Sciatic nerve (tissue), 2 donors: ENCODE data around the gene TUSC7. TPM values are rescaled to one million over a fixed set of nuclear protein-coding genes. Genes with fewer than 3 reads are reported as not detected.
A peak's percentile ranks its signal among the peaks of the same experiment; 100 is the strongest.

Source experiments
- ATAC-seq: fragments of 200-7000 bp; cut with Tn5 transposase; one replicate; pipeline ENCODE4 v1.9.1; 2020; ENCODE audit warnings: mild to moderate bottlenecking, moderate library complexity
- DNase-seq: peaks from one replicate; pipeline ENCODE4 v3.0.0-alpha.2; 2020; ENCODE audit warnings: low spot score
- intact Hi-C: fragments of 100-400 bp; cut with DNase I; formaldehyde crosslinking; loops from one replicate; pipeline ENCODE4 v1.14.2; 2022
- total RNA-seq: library from RNA; stranded (reverse); fragmentation: NEBNext Ultra II Directional; extraction: Animal tissue kit (Norgen Biotek cat#: 25700); gene quantifications from one replicate; pipeline ENCODE4 v1.2.1, GENCODE V29; 2021
- donor health status: DM: no; HTN: no; CAD: no.
- donor health status: DM: no; HTN: no; CAD: no.

The TUSC7 gene
- not detected for total RNA-seq

DNA sequence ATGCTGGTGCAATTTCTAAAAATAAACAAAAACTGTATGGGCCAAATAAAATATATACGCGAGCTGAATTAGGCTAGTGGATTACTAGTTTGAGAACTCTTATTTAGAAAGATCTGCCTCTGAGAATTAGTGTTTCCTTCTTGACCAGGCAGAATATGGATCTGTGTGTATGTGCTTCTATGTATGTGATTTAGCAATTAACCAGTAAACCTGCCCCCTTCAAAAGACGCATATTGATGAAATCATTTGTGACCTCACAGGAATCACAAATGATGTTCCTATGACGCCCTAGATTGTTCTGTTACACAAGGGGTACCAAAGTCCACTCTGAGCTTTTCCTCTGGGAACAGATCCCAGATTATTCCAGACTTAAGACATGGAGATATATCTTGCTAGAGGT is at the start of gene TUSC7:
Gene TUSC7 (plus strand): TSS at position 301 of the 400 bp plus-strand sequence.
- intact Hi-C loops, result no loop called here
- no peak for ATAC-seq
- DNase-seq, result no peak

DNA sequence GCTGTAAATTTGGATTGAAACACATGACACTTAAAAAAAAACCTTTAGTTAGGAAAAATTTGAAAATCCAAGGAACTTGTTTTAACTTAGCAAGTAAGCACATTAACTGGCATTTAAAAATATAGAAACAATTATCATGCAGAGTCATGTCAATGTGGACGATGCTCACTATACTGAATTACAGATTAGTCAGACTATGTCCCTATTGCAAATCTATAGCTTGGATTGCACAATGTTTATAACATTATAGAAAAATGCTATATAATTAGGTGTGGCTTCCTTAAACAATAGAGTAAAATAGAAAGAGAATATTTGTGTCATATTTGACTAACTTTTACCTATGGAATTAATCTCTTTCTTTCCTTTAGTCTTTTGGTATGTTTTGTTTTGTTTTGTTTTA is 48.4 kb upstream of the TUSC7 start:
- intact Hi-C loops, result no loop called here
- no peak for ATAC-seq
- no peak for DNase-seq

- ATAC-seq, result no peak
- intact Hi-C loops, result no loop called here
- no peak for DNase-seq
Measured at GRCh38 chr3:116663161-116664110, 46.1 kb upstream of the TUSC7 start.

GRCh38 chr3:116667324-116667723 is 42.3 kb upstream of the TUSC7 start:
- ATAC-seq (peak; percentile 73), DNase-seq (no peak)
- intact Hi-C loops, result no loop called here

DNA sequence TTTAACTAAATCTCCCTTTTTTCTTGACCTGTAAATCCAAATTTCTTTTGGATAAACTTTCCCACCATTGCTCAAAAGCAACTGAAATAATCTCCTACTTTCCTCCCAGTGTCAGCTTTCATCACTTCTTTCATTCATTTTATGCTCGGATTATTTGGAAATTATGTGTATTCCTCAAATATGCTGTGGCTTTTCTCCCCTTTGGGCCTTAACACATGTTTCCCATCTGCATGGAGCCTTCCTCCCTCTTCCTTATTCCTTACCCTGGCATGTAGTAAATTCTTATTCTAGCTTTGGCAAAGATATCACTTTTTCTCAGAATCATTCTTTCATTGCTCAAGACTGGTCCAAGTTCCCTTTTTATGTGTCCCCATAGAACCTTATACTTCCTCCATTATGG is 41.8 kb upstream of the TUSC7 start:
- peak; percentile 64 for ATAC-seq
- intact Hi-C loops, result no loop called here
- DNase-seq, result no peak

- intact Hi-C loops, result no loop called here
- DNase-seq, result no peak
- ATAC-seq, result no peak
Measured at GRCh38 chr3:116669576-116669975, 40.0 kb upstream of the TUSC7 start.

GRCh38 chr3:116671151-116671550 is 38.4 kb upstream of the TUSC7 start:
- intact Hi-C loops, result no loop called here
- DNase-seq (no peak), ATAC-seq (no peak)

DNA sequence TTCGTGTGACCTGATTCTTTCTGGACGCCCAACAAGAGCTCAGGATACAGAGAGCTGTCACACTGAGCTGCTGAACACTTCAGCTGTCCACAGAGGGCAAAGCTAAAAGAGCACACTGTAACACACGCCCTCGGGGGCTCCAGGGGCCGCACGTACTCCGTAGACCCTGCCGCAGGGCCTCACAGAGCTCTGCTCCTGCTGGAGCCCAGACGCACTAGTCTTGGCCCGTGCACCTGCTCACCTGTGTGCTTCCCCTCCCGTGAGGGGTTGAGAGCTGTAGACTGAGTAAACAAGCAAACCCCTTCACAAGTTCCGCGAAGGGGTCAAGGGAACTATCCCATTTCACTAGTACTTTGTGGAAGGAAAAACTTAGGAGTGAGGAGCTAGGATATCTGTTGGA is 30.7 kb upstream of the TUSC7 start:
- ATAC-seq, result no peak
- intact Hi-C loops, result no loop called here

GRCh38 chr3:116691041-116691440 is 18.5 kb upstream of the TUSC7 start:
- no peak for DNase-seq
- no peak for ATAC-seq
- intact Hi-C loops, result no loop called here

More for the DNA sequence above, 30.7 kb upstream of the TUSC7 start:
- no peak for DNase-seq

- DNase-seq (no peak), ATAC-seq (no peak)
- intact Hi-C loops, result no loop called here
Measured at GRCh38 chr3:116701070-116701469, 8.5 kb upstream of the TUSC7 start.

- ATAC-seq (peak; percentile 86), DNase-seq (no peak)
- intact Hi-C loops, result no loop called here
Measured at GRCh38 chr3:116702334-116702733, 7.2 kb upstream of the TUSC7 start.

GRCh38 chr3:116707531-116707930 is 2.0 kb upstream of the TUSC7 start:
- no peak for ATAC-seq
- intact Hi-C loops, result no loop called here
- DNase-seq, result no peak

DNA sequence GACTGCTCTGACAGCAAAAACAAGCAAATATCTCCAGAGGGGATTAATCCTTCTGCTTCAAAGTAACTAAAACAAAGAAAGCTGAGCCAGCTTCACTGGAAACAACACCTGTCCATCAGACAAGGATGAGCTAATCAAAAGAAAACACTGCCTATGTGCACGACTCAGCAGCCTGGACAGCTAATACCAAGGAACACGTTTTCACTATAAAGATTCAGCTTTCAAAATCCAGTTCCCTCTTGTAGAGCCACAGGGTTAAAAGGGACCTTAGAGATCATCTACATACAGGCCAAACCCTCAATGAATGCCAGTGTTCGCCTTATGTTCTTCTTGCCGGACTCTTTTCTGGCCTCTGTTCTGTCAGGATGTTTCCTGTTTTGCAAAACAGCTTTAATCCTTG is 6.9 kb downstream of the TUSC7 start:
- intact Hi-C loops, result no loop called here
- no peak for DNase-seq
- ATAC-seq, result no peak

DNA sequence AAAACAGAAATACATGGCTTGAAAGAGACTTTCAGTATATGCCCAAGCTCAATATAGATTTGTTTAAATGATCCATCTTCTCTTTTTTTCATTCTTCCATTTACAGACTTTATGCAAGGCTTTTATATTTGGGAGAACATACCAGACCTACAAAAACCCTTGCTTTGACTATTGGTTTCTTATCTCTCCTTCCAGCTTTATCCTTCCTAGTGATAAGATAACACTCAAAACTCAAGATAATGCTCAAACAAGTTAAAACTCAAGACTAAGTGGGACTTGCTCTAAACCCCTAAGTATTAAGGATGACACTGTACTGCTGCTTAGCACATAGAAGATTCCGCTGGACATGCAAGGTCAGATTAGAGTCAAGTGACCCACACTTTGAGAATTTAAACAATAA is 8.0 kb downstream of the TUSC7 start:
- intact Hi-C loops, result no loop called here
- DNase-seq (no peak), ATAC-seq (no peak)

DNA sequence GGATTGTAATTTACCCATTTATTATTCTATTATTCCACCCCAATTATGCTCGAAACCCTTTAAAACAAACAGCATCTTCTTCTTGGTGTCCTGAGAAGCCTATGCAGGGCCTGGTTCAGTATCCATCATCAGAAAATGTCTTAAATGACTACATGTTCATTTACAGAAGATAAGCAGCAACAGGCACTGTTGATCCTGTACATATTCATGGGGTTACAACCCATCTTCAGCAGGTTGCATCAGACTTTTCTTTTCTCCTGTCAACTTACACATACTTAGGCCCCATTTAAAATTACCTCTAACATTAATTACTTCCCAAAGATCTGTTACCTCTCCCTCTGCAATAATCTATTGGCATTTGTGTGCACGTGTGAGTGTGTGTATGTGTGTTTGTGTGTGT is 18.9 kb downstream of the TUSC7 start:
- intact Hi-C loops, result no loop called here
- no peak for ATAC-seq
- DNase-seq, result no peak

GRCh38 chr3:116734243-116734642 is 24.7 kb downstream of the TUSC7 start:
- no peak for DNase-seq
- intact Hi-C loops, result no loop called here
- no peak for ATAC-seq

GRCh38 chr3:116739678-116740077 is 30.1 kb downstream of the TUSC7 start:
- DNase-seq (no peak), ATAC-seq (no peak)
- intact Hi-C loops, result no loop called here

DNA sequence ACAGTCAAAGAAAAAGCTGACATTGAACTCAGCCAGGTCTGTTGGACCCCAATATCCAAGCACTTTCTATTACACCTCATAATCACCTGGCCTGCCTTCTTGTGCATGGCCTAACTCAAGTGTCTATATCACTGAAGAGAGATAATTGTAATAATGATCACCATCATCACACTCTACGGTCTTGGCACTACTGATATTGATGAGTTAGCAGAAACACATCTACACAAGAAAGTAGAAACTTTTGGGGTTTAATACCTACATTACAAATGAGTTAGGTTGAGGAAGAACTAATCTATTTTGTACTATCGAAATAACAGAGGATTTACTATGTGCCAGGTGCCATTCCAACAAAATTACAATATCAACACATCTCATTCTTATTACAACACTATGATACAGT is 30.7 kb downstream of the TUSC7 start:
- DNase-seq (no peak), ATAC-seq (no peak)
- intact Hi-C loops, result no loop called here

DNA sequence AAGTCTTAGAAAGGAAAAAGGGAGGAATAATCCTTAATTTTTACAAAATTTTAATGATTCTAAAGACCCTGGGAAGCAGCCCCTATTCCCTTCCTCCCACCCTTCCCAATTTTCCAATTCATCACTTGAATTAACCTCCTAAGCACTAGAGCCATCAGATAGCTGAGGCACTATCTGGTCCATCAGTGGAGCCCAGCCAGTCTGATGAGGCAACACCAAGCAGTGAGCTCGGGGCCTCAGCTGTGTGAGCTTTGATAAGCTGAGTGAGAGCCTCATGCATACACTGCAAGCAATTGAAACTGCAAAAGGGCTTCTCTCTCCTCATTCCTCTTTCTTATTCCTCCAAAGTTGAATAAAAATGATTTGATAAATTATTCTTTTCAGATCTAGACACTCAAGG is 31.9 kb downstream of the TUSC7 start:
- intact Hi-C loops, result no loop called here
- no peak for ATAC-seq
- DNase-seq, result no peak

- intact Hi-C loops, result no loop called here
- ATAC-seq, result no peak
- no peak for DNase-seq
Measured at GRCh38 chr3:116743062-116743461, 33.5 kb downstream of the TUSC7 start.

GRCh38 chr3:116749388-116749787 is 39.8 kb downstream of the TUSC7 start:
- intact Hi-C loops, result no loop called here
- ATAC-seq (peak; percentile 58), DNase-seq (no peak)
